K562 (cell line): ENCODE results near the gene ZNF236. TPM values are rescaled to one million over a fixed set of nuclear protein-coding genes. Genes with fewer than 3 reads are reported as not detected.

Experiments
- ATAC-seq: fragments of 200-7000 bp; cut with Tn5 transposase; 3 replicates; pipeline ENCODE4 v1.9.1; 2020; ENCODE audit warnings: moderate library complexity
- BruUV-seq: library from RNA; stranded (reverse); fragments of 400-500 nt; replicated peaks from 2 replicates; lab custom pipeline; 2021; lab: Mats Ljungman, UMichigan
- CTCF ChIA-PET: fragments of 300-600 bp; formaldehyde crosslinking; extraction: SDS; loops from one replicate; lab custom pipeline; 2021; ENCODE audit warnings: low intra/inter-chr PET ratio; lab: Yijun Ruan, JAX
- POLR2A ChIA-PET: fragments of 300-600, 350-650 bp; sonication (Branson Sonifier 250); formaldehyde crosslinking; extraction: SDS; loops from one replicate; lab custom pipeline; 2021; ENCODE audit warnings: antibody characterized with exemption, inconsistent platforms; lab: Yijun Ruan, JAX
- DNase-seq, 4 experiments: peaks; one replicate each; pipeline versions ENCODE4 v3.0.0 to v3.0.0-alpha.2; 2011 to 2018; ENCODE audit warnings: low spot score in 3 of 4, mixed read lengths in 3 of 4; ENCODE audit errors: extremely low read depth in 1 of 4
- FAIRE-seq: peaks from 2 replicates; lab custom pipeline; 2011; peaks lifted over from hg19 to GRCh38; lab: Jason Lieb, UNC
- H2AFZ ChIP-seq: 2 replicates; pipeline ENCODE4 v1.6.0; 2011; ENCODE audit warnings: low read depth, low read length, control low read depth, inconsistent platforms
- H3K27ac ChIP-seq: fragments of 200-600 bp; 3 replicates; pipeline ENCODE4 v1.8.0; 2011; ENCODE audit warnings: low read depth, mild to moderate bottlenecking, control low read depth, inconsistent platforms, low read length, moderate library complexity, mixed read lengths; ENCODE audit errors: extremely low read depth
- H3K27me3 ChIP-seq, 2 experiments: fragments of 300-600 bp in 1 of 2; 2 replicates in 1 of 2; 3 replicates in 1 of 2; pipeline versions ENCODE4 v1.6.0 to v1.8.0; 2011; ENCODE audit warnings: inconsistent platforms in 2 of 2, low read length in 2 of 2, mild to moderate bottlenecking in 1 of 2, mixed read lengths in 1 of 2, moderate library complexity in 1 of 2; ENCODE audit not compliant: control insufficient read depth in 2 of 2, insufficient read depth in 2 of 2
- H3K36me3 ChIP-seq: fragments of 300-600 bp; 3 replicates; pipeline ENCODE4 v1.8.0; 2011; ENCODE audit warnings: mild to moderate bottlenecking, low read length, inconsistent platforms; ENCODE audit not compliant: control insufficient read depth, insufficient read depth
- H3K4me1 ChIP-seq, 2 experiments: fragments of 200-600 bp in 1 of 2; replicated peaks in 1 of 2; 2 replicates in 1 of 2; 3 replicates in 1 of 2; pipeline versions ENCODE4 v1.5.1 to v1.8.0; 2011; ENCODE audit warnings: inconsistent platforms in 2 of 2, low read length in 2 of 2, mild to moderate bottlenecking in 1 of 2, mixed read lengths in 1 of 2, moderate library complexity in 1 of 2; ENCODE audit not compliant: control insufficient read depth in 2 of 2, insufficient read depth in 2 of 2
- H3K4me2 ChIP-seq: 2 replicates; pipeline ENCODE4 v1.6.1; 2011; ENCODE audit warnings: low read length, control low read depth, inconsistent platforms, mixed read lengths; ENCODE audit not compliant: insufficient read depth
- H3K4me3 ChIP-seq: fragments of 200-600 bp; sonication (generic), shearing (Covaris generic); 2 replicates; pipeline ENCODE4 v1.5.1; 2016; ENCODE audit warnings: control low read depth, inconsistent platforms
- H3K79me2 ChIP-seq: fragments of 200-600 bp; 3 replicates; pipeline ENCODE4 v1.8.0; 2011; ENCODE audit warnings: low read length, inconsistent platforms; ENCODE audit not compliant: control insufficient read depth, insufficient read depth
- H3K9ac ChIP-seq, 2 experiments: 2 replicates each; pipeline versions ENCODE4 v1.6.0 to v1.6.1; 2011; ENCODE audit warnings: low read depth in 2 of 2, low read length in 2 of 2, control low read depth in 1 of 2, inconsistent platforms in 1 of 2, mild to moderate bottlenecking in 1 of 2, mixed read lengths in 1 of 2; ENCODE audit not compliant: insufficient read depth in 1 of 2
- H3K9me1 ChIP-seq: one replicate; pipeline ENCODE4 v1.6.0; 2011; ENCODE audit warnings: inconsistent platforms, mild to moderate bottlenecking, low read length, moderate library complexity; ENCODE audit not compliant: control insufficient read depth, insufficient read depth
- H3K9me3 ChIP-seq: replicated peaks from 2 replicates; pipeline ENCODE4 v1.5.1; 2011; ENCODE audit warnings: low read depth, low read length, inconsistent platforms; ENCODE audit not compliant: control insufficient read depth, insufficient read depth
- H4K20me1 ChIP-seq: replicated peaks from 2 replicates; pipeline ENCODE4 v1.6.1; 2011; ENCODE audit warnings: low read length, inconsistent platforms, mixed read lengths; ENCODE audit not compliant: control insufficient read depth, insufficient read depth
- BRF1 ChIP-seq: IDR thresholded peaks from 3 replicates; pipeline ENCODE4 v1.6.1; 2011; ENCODE audit warnings: borderline replicate concordance, mild to moderate bottlenecking; ENCODE audit not compliant: insufficient read length; ENCODE audit errors: extremely low read depth
- DDX20 ChIP-seq: fragments of 450-650 bp; IDR thresholded peaks from 2 replicates; pipeline ENCODE4 v1.6.1; 2016; ENCODE audit warnings: missing genetic modification characterization, low read depth, mild to moderate bottlenecking, missing compliant biosample characterization, moderate library complexity
- HES1 ChIP-seq: fragments of 450-650 bp; IDR thresholded peaks from 2 replicates; pipeline ENCODE4 v1.6.1; 2016; ENCODE audit warnings: low read depth, mild to moderate bottlenecking, moderate library complexity
- PHB2 ChIP-seq: fragments of 450-650 bp; IDR thresholded peaks from 2 replicates; pipeline ENCODE4 v1.6.1; 2017; ENCODE audit warnings: low read depth
- RAD21 ChIP-seq, 2 experiments: fragments of 250-450 bp in 1 of 2; fragments of 450-650 bp in 1 of 2; sonication (Bioruptor Pico) in 1 of 2; formaldehyde crosslinking in 1 of 2; IDR thresholded peaks in 1 of 2; conservative IDR thresholded peaks in 1 of 2; 2 replicates each; pipeline versions ENCODE4 v1.4.0 to v1.8.0; 2020 to 2022; ENCODE audit warnings: mild to moderate bottlenecking in 2 of 2, moderate library complexity in 1 of 2
- SREBF2 ChIP-seq: sonication (generic); formaldehyde crosslinking; IDR thresholded peaks from 2 replicates; pipeline ENCODE4 v1.4.0; 2020; ENCODE audit warnings: mild to moderate bottlenecking, missing genetic modification reagents
- ZFPM2 ChIP-seq: fragments of 250-450 bp; sonication (Bioruptor Pico); IDR thresholded peaks from 2 replicates; pipeline ENCODE4 v1.5.1; 2022; ENCODE audit warnings: mild to moderate bottlenecking
- ZNF354B ChIP-seq: fragments of 250-450 bp; sonication (Bioruptor Pico); IDR thresholded peaks from 2 replicates; pipeline ENCODE4 v1.4.0; 2020
- ZNF644 ChIP-seq: fragments of 200-800 bp; sonication (Bioruptor generic); IDR thresholded peaks from 2 replicates; pipeline ENCODE4 v1.6.1; 2016; ENCODE audit warnings: low read depth, missing genetic modification characterization, missing compliant biosample characterization
- ZNF764 ChIP-seq: fragments of 250-450 bp; sonication (Bioruptor Pico); IDR thresholded peaks from 2 replicates; pipeline ENCODE4 v1.4.0; 2020; ENCODE audit warnings: low read depth, mild to moderate bottlenecking, moderate library complexity
- ZNF766 ChIP-seq: fragments of 200-800 bp; sonication (Bioruptor generic); conservative IDR thresholded peaks from 2 replicates; pipeline ENCODE4 v1.6.1; 2016; ENCODE audit warnings: missing genetic modification characterization, missing compliant biosample characterization
- WGBS: fragments of 100-300 bp; shearing (Covaris generic); methylation state at CpG from one replicate; pipeline ENCODE4 v1.1.6; 2016; ENCODE audit warnings: low coverage, mixed read lengths; ENCODE audit not compliant: insufficient coverage; ENCODE audit errors: missing lambda C conversion rate; 5-methylcytosine and 5-hydroxymethylcytosine counted together
- in situ Hi-C: fragments of 300-500 bp; cut with MboI; formaldehyde crosslinking; loops from 4 replicates; pipeline ENCODE4 v1.15.0; 2018; ENCODE audit warnings: inconsistent platforms, mixed read lengths
- intact Hi-C: fragments of 100-400 bp; cut with micrococcal nuclease; formaldehyde crosslinking; loops from 2 replicates; pipeline ENCODE4 v1.14.2; 2022
- polyA plus RNA-seq, 8 experiments: library from polyadenylated mRNA; depleted of rRNA in 4 of 8; stranded (reverse) in 5 of 8; unstranded in 3 of 8; fragments of >200 nt; fragmentation: Nextera tagmentation in 2 of 8; fragmentation: Illumina TruSeq in 1 of 8; extraction: Ambion mirVana in 2 of 8; extraction: Trizol in 1 of 8; gene quantifications; 2 replicates each; pipeline versions ENCODE4 v1.2.1 to v1.2.3, GENCODE V29; 2011 to 2014; ENCODE audit warnings: inconsistent platforms in 1 of 8, missing spikeins in 1 of 8
- total RNA-seq, 7 experiments: library from RNA; depleted of rRNA in 6 of 7; stranded (reverse); fragments of >200 nt in 6 of 7; fragmentation: Illumina TruSeq in 2 of 7; extraction: Trizol in 2 of 7; gene quantifications; 2 replicates each; pipeline versions ENCODE4 v1.2.1 to v1.2.3, GENCODE V29; 2011 to 2021; ENCODE audit warnings: low replicate concordance in 1 of 7

The ZNF236 gene
- total and polyA plus RNA-seq, 9 of the 15 experiments (the other 6 are each of a cell fraction or from before 2014, with no cell fraction given) = 0.35 to 8.7 (median 3.4) TPM

DNA sequence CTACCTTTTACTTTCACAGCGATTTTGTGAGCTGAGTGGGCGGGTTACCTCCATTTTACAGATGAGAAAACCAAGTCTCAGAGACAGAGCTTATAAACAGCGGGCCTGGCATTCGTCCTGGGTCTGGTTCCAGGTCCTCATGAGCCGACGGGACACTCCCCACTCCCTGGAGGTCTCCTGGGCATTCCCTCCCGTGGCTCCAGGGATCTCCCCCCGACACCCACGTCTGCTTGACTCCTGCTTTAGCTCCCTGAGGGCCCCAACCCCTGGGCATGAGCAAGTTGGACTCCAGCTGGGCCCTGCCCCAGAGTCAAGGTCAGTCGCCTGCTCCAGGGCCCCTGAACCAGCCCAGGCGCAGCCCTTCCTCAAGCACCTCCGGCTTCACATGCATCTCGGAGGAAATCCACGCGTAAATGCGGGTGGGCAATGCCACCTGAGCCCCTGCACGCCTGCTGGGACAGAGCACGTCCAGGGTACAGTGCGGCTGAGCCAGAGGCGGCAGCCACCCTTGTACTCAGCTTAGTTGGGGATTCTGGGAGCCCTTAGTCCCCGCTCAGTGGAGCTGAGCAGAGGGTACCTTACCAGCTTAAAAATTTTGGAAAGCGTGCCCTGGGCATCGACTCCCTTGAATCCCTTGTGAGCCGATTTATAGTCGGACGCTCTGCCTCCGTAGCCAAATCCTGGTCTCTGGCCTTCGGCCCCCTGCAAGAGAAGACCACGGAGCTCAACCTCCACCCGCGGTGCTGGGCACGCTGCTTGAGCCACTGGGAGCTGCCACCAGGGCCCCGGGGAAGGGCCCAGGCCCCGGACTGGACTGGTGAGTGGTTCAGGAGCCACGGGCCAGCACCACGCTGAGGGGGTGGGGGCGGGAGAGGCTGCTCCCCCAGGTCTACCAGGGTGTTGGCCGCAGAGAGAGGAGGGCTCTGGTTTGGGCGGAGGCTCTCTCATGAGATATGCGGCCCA lies 162.1 kb downstream of the ZNF236 start:
- Histone ChIP-seq H3K4me1 (peaks cover 0 to 8% of the 10 kb centered on the region in 2 experiments; a peak in 2 of 5 replicates), H3K9me3 (no peaks in the 10 kb centered on the region), H3K9me1 (no peaks in the 10 kb centered on the region), H3K36me3 (no peaks in the 10 kb centered on the region), H3K27ac (no peak overlapping the region), H3K79me2 (no peaks in the 10 kb centered on the region), H3K4me2 (no peak overlapping the region), H3K27me3 (peaks cover 29 to 75% of the 10 kb centered on the region in 2 experiments), H4K20me1 (no peaks in the 10 kb centered on the region; the same call in 1 of the 2 replicates), H2AFZ (no peak overlapping the region), H3K4me3 (no peak overlapping the region), H3K9ac (no peak overlapping the region)
- DNase-seq = no peak
- in situ Hi-C loops (loop anchor here (5.0 kb wide), 1 partner anchor 177 kb away; no protein-coding TSS in a partner anchor), intact Hi-C loops (no loop called here)
- no TSS peak for BruUV-seq
- CTCF ChIA-PET = interaction anchor here (2.0 to 2.1 kb wide), 2 partner anchors 110 to 182 kb away, joined by 10 to 20 read pairs; no protein-coding TSS in a partner anchor
- ATAC-seq = no peak
- POLR2A ChIA-PET = interaction anchor here (0.5 to 1.2 kb wide), 4 partner anchors 121 to 803 kb away, joined by 3 read pairs; no protein-coding TSS in a partner anchor
- TF ChIP-seq RAD21 (CRISPR knock-in tag; conservative IDR thresholded peaks at IDR 0.05 in 1 of 2, IDR thresholded peaks at IDR 0.05 in 1 of 2) (no peak), PHB2 (no peak), BRF1 (no peak), ZNF766 (no peak), ZNF354B (CRISPR knock-in tag) (no peak), SREBF2 (no peak), DDX20 (tag) (no peak), ZNF764 (CRISPR knock-in tag) (no peak), ZNF644 (no peak), ZFPM2 (CRISPR knock-in tag) (no peak), HES1 (no peak)
- WGBS = 4% methylated on average over 32 of the region's 40 CpGs
- no peak for FAIRE-seq
